Measurements from ENCODE around the gene PHGDH. TPM values are rescaled to one million over a fixed set of nuclear protein-coding genes. Genes with fewer than 3 reads are reported as not detected.

The PHGDH gene
- total and polyA plus RNA-seq, 9 of the 15 experiments (the other 6 are each of a cell fraction or from before 2014, with no cell fraction given), result 6.7 to 84.2 (median 36.2) TPM

GRCh38 chr1:119721896-119722295, 10.2 kb downstream of the PHGDH start:
- ATAC-seq (no peak), DNase-seq (ENCODE audit: extremely low read depth in 1 of 4, low spot score in 3 of 4) (no peak), FAIRE-seq (no peak)
- no peak overlapping the region for H3K9ac ChIP-seq (ENCODE audit: insufficient read depth in 1 of 2, low read depth in 2 of 2, low read length in 2 of 2)
- H3K79me2 ChIP-seq (ENCODE audit: control insufficient read depth, insufficient read depth, low read length), result peaks cover 26% of the 10 kb centered on the region; the same call in 2 of the 3 replicates
- intact Hi-C loops (cut with micrococcal nuclease) (no loop called here), in situ Hi-C loops (cut with MboI) (no loop called here)
- H3K9me1 ChIP-seq (ENCODE audit: control insufficient read depth, insufficient read depth, low read length), result no peaks in the 10 kb centered on the region
- H3K4me2 ChIP-seq (ENCODE audit: insufficient read depth, low read length), result no peak overlapping the region
- no TSS peak for BruUV-seq (replicated peaks)
- TF ChIP-seq MYNN (IDR thresholded peaks at IDR 0.05) (no peak), MYNN (CRISPR knock-in tag; IDR thresholded peaks at IDR 0.05) (no peak), NFATC3 (IDR thresholded peaks at IDR 0.05) (no peak), TRIM28 (IDR thresholded peaks at IDR 0.05) (no peak), DNMT1 (IDR thresholded peaks at IDR 0.05) (no peak), SAFB (IDR thresholded peaks at IDR 0.05; ENCODE audit: borderline replicate concordance, low read depth, low read length) (no peak), POLR2AphosphoS5 (IDR thresholded peaks at IDR 0.05; ENCODE audit: control insufficient read depth, insufficient read depth, low read depth, low read length) (no peak), KLF1 (tag; IDR thresholded peaks at IDR 0.05) (no peak), RAD21 (CRISPR knock-in tag; conservative IDR thresholded peaks at IDR 0.05 in 1 of 2, IDR thresholded peaks at IDR 0.05 in 1 of 2) (no peak), DPF2 (IDR thresholded peaks at IDR 0.05) (no peak)
- no peaks in the 10 kb centered on the region for H3K9me3 ChIP-seq (replicated peaks; ENCODE audit: control insufficient read depth, insufficient read depth, low read depth, low read length)
- ChIA-PET POLR2A (interaction anchor here (3.3 kb wide), 1 partner anchor 12 kb away, joined by 10 read pairs; no protein-coding TSS in a partner anchor), CTCF (ENCODE audit: low intra/inter-chr PET ratio) (no interaction called here)
- 54% methylated on average over 5 of the region's 5 CpGs for WGBS (ENCODE audit: insufficient coverage, low coverage, missing lambda C conversion rate)
- no peak overlapping the region for H3K27ac ChIP-seq (ENCODE audit: extremely low read depth, low read depth, low read length)
- H4K20me1 ChIP-seq (replicated peaks; ENCODE audit: control insufficient read depth, insufficient read depth, low read length), result peaks cover 24% of the 10 kb centered on the region; the same call in 1 of the 2 replicates
- H3K36me3 ChIP-seq (ENCODE audit: control insufficient read depth, insufficient read depth, low read length), result peaks cover 14% of the 10 kb centered on the region
- H3K4me3 ChIP-seq, result no peak overlapping the region
- H3K27me3 ChIP-seq (ENCODE audit: control insufficient read depth in 2 of 2, insufficient read depth in 2 of 2, low read length in 2 of 2), result no peaks in the 10 kb centered on the region
- H3K4me1 ChIP-seq (replicated peaks in 1 of 2; ENCODE audit: control insufficient read depth in 2 of 2, insufficient read depth in 2 of 2, low read length in 2 of 2), result no peaks in the 10 kb centered on the region
- no peak overlapping the region for H2AFZ ChIP-seq (ENCODE audit: low read depth, low read length)

Data from K562 (cell line).